Mesenchymal stem cell (in vitro differentiated cells and primary cell): Measurements from ENCODE around the gene TFG.

Experiments
- DNase-seq: peaks from one replicate; pipeline ENCODE4 v3.0.0-alpha.2; 2013
- H2AFZ ChIP-seq: one replicate; pipeline ENCODE4 v1.6.1; 2013; ENCODE audit warnings: low read depth, mild to moderate bottlenecking, control low read depth, inconsistent platforms, low read length, moderate library complexity
- H2AK5ac ChIP-seq: 2 replicates; pipeline ENCODE4 v1.6.1; 2013; ENCODE audit warnings: low read length, moderate library complexity, mild to moderate bottlenecking, inconsistent platforms; ENCODE audit not compliant: severe bottlenecking
- H2BK120ac ChIP-seq: one replicate; pipeline ENCODE4 v1.6.1; 2013; ENCODE audit warnings: low read depth, mild to moderate bottlenecking, inconsistent platforms, low read length, moderate library complexity
- H2BK12ac ChIP-seq, 2 experiments: one replicate each; pipeline ENCODE4 v1.6.1; 2013; ENCODE audit warnings: inconsistent platforms in 2 of 2, low read length in 2 of 2, mild to moderate bottlenecking in 2 of 2, moderate library complexity in 2 of 2, control low read depth in 1 of 2
- H2BK15ac ChIP-seq: one replicate; pipeline ENCODE4 v1.6.1; 2013; ENCODE audit warnings: mild to moderate bottlenecking, low read depth, inconsistent platforms; ENCODE audit not compliant: poor library complexity, severe bottlenecking
- H2BK5ac ChIP-seq: 2 replicates; pipeline ENCODE4 v1.6.1; 2013; ENCODE audit warnings: low read depth, mild to moderate bottlenecking, low read length, control low read depth, inconsistent platforms; ENCODE audit not compliant: poor library complexity, severe bottlenecking
- H3K14ac ChIP-seq, 2 experiments: one replicate each; pipeline ENCODE4 v1.6.1; 2013; ENCODE audit warnings: inconsistent platforms in 2 of 2, low read length in 2 of 2, control low read depth in 1 of 2, mild to moderate bottlenecking in 1 of 2, moderate library complexity in 1 of 2
- H3K18ac ChIP-seq, 2 experiments: one replicate each; pipeline ENCODE4 v1.6.1; 2013; ENCODE audit warnings: inconsistent platforms in 2 of 2, low read length in 2 of 2, control low read depth in 1 of 2, low read depth in 1 of 2, mild to moderate bottlenecking in 1 of 2
- H3K23ac ChIP-seq, 2 experiments: one replicate each; pipeline ENCODE4 v1.6.1; 2013; ENCODE audit warnings: inconsistent platforms in 2 of 2, low read length in 2 of 2, mild to moderate bottlenecking in 2 of 2, moderate library complexity in 2 of 2, control low read depth in 1 of 2
- H3K27ac ChIP-seq: 2 replicates; pipeline ENCODE4 v1.5.1; 2013; ENCODE audit warnings: mild to moderate bottlenecking, moderate library complexity, low read length, control low read depth, inconsistent platforms; ENCODE audit not compliant: poor library complexity, severe bottlenecking
- H3K27me3 ChIP-seq, 2 experiments: 2 replicates each; pipeline versions ENCODE4 v1.6.1 to v1.7.0; 2013; ENCODE audit warnings: low read length in 2 of 2, mild to moderate bottlenecking in 2 of 2, moderate library complexity in 2 of 2, control low read depth in 1 of 2, inconsistent platforms in 1 of 2; ENCODE audit not compliant: control insufficient read depth in 1 of 2, insufficient read depth in 1 of 2
- H3K36me3 ChIP-seq, 2 experiments: 2 replicates each; pipeline versions ENCODE4 v1.6.1 to v1.7.0; 2013; ENCODE audit warnings: low read length in 2 of 2, control low read depth in 1 of 2, inconsistent platforms in 1 of 2, low read depth in 1 of 2, mild to moderate bottlenecking in 1 of 2; ENCODE audit not compliant: insufficient read depth in 2 of 2, control insufficient read depth in 1 of 2
- H3K4ac ChIP-seq, 2 experiments: one replicate each; pipeline ENCODE4 v1.6.1; 2013; ENCODE audit warnings: inconsistent platforms in 2 of 2, low read length in 2 of 2, mild to moderate bottlenecking in 2 of 2, moderate library complexity in 2 of 2, control low read depth in 1 of 2, low read depth in 1 of 2
- H3K4me1 ChIP-seq: 2 replicates; pipeline ENCODE4 v1.6.1; 2013; ENCODE audit warnings: low read depth, low read length, control low read depth; ENCODE audit not compliant: control insufficient read depth, insufficient read depth
- H3K4me2 ChIP-seq: 2 replicates; pipeline ENCODE4 v1.6.1; 2013; ENCODE audit warnings: low read length, mild to moderate bottlenecking, inconsistent platforms; ENCODE audit not compliant: poor library complexity, severe bottlenecking
- H3K4me3 ChIP-seq, 2 experiments: 2 replicates each; pipeline versions ENCODE4 v1.5.1 to v1.7.0; 2013; ENCODE audit warnings: low read length in 2 of 2, mild to moderate bottlenecking in 2 of 2, control low read depth in 1 of 2, low read depth in 1 of 2; ENCODE audit not compliant: insufficient read depth in 1 of 2
- H3K79me1 ChIP-seq: replicated peaks from 2 replicates; pipeline ENCODE4 v1.6.1; 2013; ENCODE audit warnings: mild to moderate bottlenecking, control low read depth, low read length, inconsistent platforms; ENCODE audit not compliant: poor library complexity, severe bottlenecking
- H3K9ac ChIP-seq: 2 replicates; pipeline ENCODE4 v1.7.0; 2013; ENCODE audit warnings: mild to moderate bottlenecking, low read length, moderate library complexity
- H3K9me3 ChIP-seq: 2 replicates; pipeline ENCODE4 v1.7.0; 2013; ENCODE audit warnings: mild to moderate bottlenecking, low read length; ENCODE audit not compliant: control insufficient read depth
- H4K8ac ChIP-seq: one replicate; pipeline ENCODE4 v1.6.1; 2013; ENCODE audit warnings: inconsistent platforms, mild to moderate bottlenecking, low read length, moderate library complexity
- H4K91ac ChIP-seq: one replicate; pipeline ENCODE4 v1.6.1; 2013; ENCODE audit warnings: mild to moderate bottlenecking, low read length, inconsistent platforms
- WGBS: methylation state at CpG from one replicate; pipeline ENCODE4 v1.1.7; 2013; ENCODE audit warnings: mixed read lengths; 5-methylcytosine and 5-hydroxymethylcytosine counted together

Gene TFG

GRCh38 chr3:100744671-100745070 lies 35.4 kb downstream of the TFG start:
- Histone ChIP-seq H3K4me3 (no peak overlapping the region), H2BK5ac (no peak overlapping the region), H4K8ac (peak overlapping the region; percentile 42), H2BK120ac (no peak overlapping the region), H3K4me2 (no peak overlapping the region), H2BK15ac (no peak overlapping the region), H2BK12ac (no peak overlapping the region), H2AK5ac (no peak overlapping the region), H3K27me3 (no peaks in the 10 kb centered on the region), H3K36me3 (peaks cover 11 to 99% of the 10 kb centered on the region in 2 experiments), H2AFZ (no peak overlapping the region), H3K18ac (no peak overlapping the region), H3K23ac (no peak overlapping the region), H3K79me1 (peaks cover 13% of the 10 kb centered on the region), H3K14ac (no peak overlapping the region), H3K9me3 (no peaks in the 10 kb centered on the region), H3K4ac (no peak overlapping the region), H4K91ac (no peak overlapping the region), H3K4me1 (peaks cover 3% of the 10 kb centered on the region), H3K9ac (no peak overlapping the region), H3K27ac (no peak overlapping the region)
- 100% methylated on average over 2 of the region's 2 CpGs for WGBS
- DNase-seq: no peak

- Histone ChIP-seq H3K23ac (no peak overlapping the region), H2AK5ac (no peak overlapping the region), H2BK120ac (no peak overlapping the region), H2BK12ac (no peak overlapping the region), H3K9me3 (no peaks in the 10 kb centered on the region), H2BK15ac (no peak overlapping the region), H3K4ac (no peak overlapping the region), H2BK5ac (no peak overlapping the region), H3K4me3 (no peak overlapping the region), H2AFZ (no peak overlapping the region), H3K27me3 (no peaks in the 10 kb centered on the region), H3K18ac (no peak overlapping the region), H3K9ac (no peak overlapping the region), H3K79me1 (peaks cover 14% of the 10 kb centered on the region), H3K4me2 (no peak overlapping the region), H3K14ac (no peak overlapping the region), H4K91ac (no peak overlapping the region), H3K4me1 (peaks cover 3% of the 10 kb centered on the region), H4K8ac (no peak overlapping the region), H3K27ac (no peak overlapping the region), H3K36me3 (peaks cover 11 to 99% of the 10 kb centered on the region in 2 experiments)
- DNase-seq: no peak
Measured at GRCh38 chr3:100745617-100746016, 36.3 kb downstream of the TFG start.

GRCh38 chr3:100746092-100746491 lies 36.8 kb downstream of the TFG start:
- Histone ChIP-seq H3K4me2 (no peak overlapping the region), H3K27ac (no peak overlapping the region), H2BK5ac (no peak overlapping the region), H3K23ac (no peak overlapping the region), H3K4ac (no peak overlapping the region), H3K36me3 (peaks cover 11 to 99% of the 10 kb centered on the region in 2 experiments), H3K14ac (no peak overlapping the region), H3K4me1 (peaks cover 3% of the 10 kb centered on the region), H3K9me3 (no peaks in the 10 kb centered on the region), H2BK120ac (no peak overlapping the region), H2AFZ (no peak overlapping the region), H3K27me3 (no peaks in the 10 kb centered on the region), H3K9ac (no peak overlapping the region), H2BK12ac (no peak overlapping the region), H4K91ac (no peak overlapping the region), H3K18ac (no peak overlapping the region), H3K79me1 (peaks cover 14% of the 10 kb centered on the region), H3K4me3 (no peak overlapping the region), H2AK5ac (no peak overlapping the region), H4K8ac (no peak overlapping the region), H2BK15ac (no peak overlapping the region)
- WGBS: 97% methylated on average over 3 of the region's 3 CpGs
- no peak for DNase-seq

GRCh38 chr3:100748220-100748619 lies 38.9 kb downstream of the TFG start:
- no peak for DNase-seq
- H2AFZ ChIP-seq: no peak overlapping the region
- H3K4ac ChIP-seq: no peak overlapping the region
- H2AK5ac ChIP-seq: no peak overlapping the region
- H3K27me3 ChIP-seq: no peaks in the 10 kb centered on the region
- no peak overlapping the region for H2BK15ac ChIP-seq
- no peak overlapping the region for H2BK120ac ChIP-seq
- no peak overlapping the region for H3K14ac ChIP-seq
- H4K8ac ChIP-seq: no peak overlapping the region
- no peak overlapping the region for H2BK12ac ChIP-seq
- H3K36me3 ChIP-seq: peaks cover 9 to 99% of the 10 kb centered on the region in 2 experiments
- no peak overlapping the region for H4K91ac ChIP-seq
- H2BK5ac ChIP-seq: no peak overlapping the region
- no peak overlapping the region for H3K27ac ChIP-seq
- H3K4me2 ChIP-seq: no peak overlapping the region
- H3K23ac ChIP-seq: no peak overlapping the region
- peaks cover 3% of the 10 kb centered on the region for H3K4me1 ChIP-seq
- H3K4me3 ChIP-seq: no peak overlapping the region
- H3K9ac ChIP-seq: no peak overlapping the region
- peaks cover 13% of the 10 kb centered on the region for H3K79me1 ChIP-seq
- H3K9me3 ChIP-seq: no peaks in the 10 kb centered on the region
- WGBS: 100% methylated on average over 5 of the region's 6 CpGs
- H3K18ac ChIP-seq: no peak overlapping the region
